Measurements from ENCODE around the gene PIK3R5.
"Not testable (repeated sequence)": the region's sequence is repeated elsewhere in the genome, so short reads cannot be mapped to it uniquely, and the experiment has no call there.

PIK3R5 gene

DNA sequence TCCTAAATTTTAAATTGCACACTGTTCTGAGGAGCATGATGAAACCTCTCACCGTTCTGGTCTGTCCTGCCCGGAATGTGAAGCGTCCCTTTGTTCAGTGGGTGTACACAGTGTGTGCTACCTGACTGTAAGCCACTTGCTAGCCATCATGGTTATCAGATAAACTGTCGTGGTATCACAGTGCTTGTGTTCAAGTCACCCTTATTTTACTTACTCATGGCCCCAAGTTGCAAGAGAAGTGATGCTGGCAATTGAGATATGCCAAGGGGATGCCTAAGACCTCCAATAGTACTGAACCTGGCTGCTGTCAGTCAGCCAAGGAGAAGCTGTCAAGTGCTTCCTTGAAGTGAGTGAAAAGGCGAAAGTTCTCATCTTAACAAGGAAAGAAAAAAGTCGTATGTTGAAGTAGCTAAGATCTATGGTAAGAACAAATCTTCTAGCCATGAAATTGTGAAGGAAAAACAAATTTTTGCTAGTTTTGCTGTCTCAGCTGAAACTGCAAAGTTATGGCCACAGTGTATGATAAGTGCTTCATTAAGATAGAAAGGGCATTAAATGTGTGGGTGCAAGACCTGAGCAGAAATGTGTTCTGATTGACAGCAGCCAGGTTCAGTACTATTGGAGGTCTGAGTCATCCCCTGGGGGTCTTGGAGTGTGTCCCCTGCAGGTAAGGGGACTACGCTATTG lies 103.9 kb downstream of the PIK3R5 start:
- Histone ChIP-seq H3K4me1 (ENCODE audit: control insufficient read depth, insufficient read depth, low read length) (peaks cover 11% of the 10 kb centered on the region), H3K36me3 (ENCODE audit: control insufficient read depth, insufficient read depth, low read length) (no peaks in the 10 kb centered on the region), H3K27me3 (ENCODE audit: control insufficient read depth, insufficient read depth, low read length, poor library complexity, severe bottlenecking) (no peaks in the 10 kb centered on the region), H3K9me3 (ENCODE audit: control insufficient read depth, low read length) (no peaks in the 10 kb centered on the region), H3K27ac (ENCODE audit: insufficient read depth, low read depth, low read length, poor library complexity, severe bottlenecking) (no peak overlapping the region), H3K4me3 (ENCODE audit: insufficient read depth, low read depth, low read length) (no peak overlapping the region)
- 89 to 94% methylated on average over 7 of the region's 7 CpGs for WGBS, 2 experiments

DNA sequence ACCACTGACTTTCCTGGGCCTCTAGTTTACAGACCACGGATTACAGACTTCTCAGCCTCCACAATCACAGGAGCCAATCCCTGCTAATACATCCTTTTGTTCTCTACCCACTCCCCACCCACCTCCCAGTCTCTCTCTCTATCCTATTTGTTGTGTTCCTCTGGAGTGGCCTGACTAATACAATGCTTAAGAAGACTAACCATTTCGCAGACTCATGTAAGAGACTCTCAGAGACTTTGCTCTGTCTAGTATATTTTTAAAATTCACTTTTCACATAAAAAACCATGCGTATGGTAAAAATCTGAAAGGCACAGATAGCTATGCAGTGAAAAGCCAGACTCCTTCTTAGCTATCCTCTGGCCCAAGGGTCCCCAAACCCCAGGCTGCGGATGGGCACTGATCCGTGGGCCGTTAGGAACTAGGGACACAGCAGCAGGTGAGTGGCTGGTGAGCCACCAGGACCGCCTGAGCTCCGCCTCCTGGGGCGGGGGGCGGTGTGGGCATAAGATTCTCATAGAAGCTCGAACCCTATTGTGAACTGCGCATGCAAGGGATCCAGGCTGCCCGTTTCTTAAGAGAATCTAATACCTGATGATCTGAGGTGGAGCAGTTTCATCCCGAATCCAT lies 105.6 kb downstream of the PIK3R5 start:
- Histone ChIP-seq H3K27me3 (ENCODE audit: control insufficient read depth, insufficient read depth, low read length, poor library complexity, severe bottlenecking) (no peaks in the 10 kb centered on the region), H3K27ac (ENCODE audit: insufficient read depth, low read depth, low read length, poor library complexity, severe bottlenecking) (no peak overlapping the region), H3K4me1 (ENCODE audit: control insufficient read depth, insufficient read depth, low read length) (peaks cover 11% of the 10 kb centered on the region), H3K4me3 (ENCODE audit: insufficient read depth, low read depth, low read length) (no peak overlapping the region), H3K9me3 (ENCODE audit: control insufficient read depth, low read length) (no peaks in the 10 kb centered on the region), H3K36me3 (ENCODE audit: control insufficient read depth, insufficient read depth, low read length) (no peaks in the 10 kb centered on the region)
- 88 to 91% methylated on average over 14 of the region's 14 CpGs for WGBS, 2 experiments

DNA sequence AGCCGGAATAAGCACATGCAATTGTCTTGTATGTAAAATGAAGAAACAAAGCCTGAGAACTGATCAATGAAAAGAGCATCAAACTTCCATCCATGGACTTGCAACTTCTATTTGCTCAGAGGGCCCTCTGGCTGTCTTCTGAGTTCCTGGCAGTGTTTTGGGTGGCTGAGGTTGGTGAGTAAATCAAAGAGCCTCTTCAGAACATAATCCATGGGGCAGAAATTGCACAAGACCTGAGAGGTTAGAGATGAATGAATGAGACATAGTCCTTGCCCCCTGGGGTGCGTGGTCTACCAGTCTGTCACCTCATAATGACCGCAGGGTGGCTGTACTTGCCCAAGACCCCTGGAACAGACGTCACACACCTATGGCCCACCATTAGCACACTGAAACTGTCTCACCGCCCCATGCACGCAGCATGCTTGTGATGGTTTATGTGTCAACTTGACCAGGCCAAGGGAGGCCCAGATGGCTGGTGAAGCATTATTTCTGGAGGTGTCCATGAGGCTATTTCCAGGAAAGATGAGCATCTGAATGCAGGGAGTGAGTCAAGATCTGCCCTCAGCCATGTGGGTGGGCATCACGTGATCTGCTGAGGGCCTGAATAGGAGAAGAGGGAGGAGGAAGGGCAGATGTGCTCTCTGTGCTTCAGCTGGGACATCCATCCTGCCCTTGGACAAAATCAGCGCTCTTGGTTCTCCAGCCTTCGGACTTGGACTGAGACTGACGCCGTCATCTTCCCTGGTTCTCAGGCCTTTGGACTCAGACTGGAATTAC lies 106.3 kb downstream of the PIK3R5 start:
- Histone ChIP-seq H3K4me1 (ENCODE audit: control insufficient read depth, insufficient read depth, low read length) (peaks cover 11% of the 10 kb centered on the region), H3K9me3 (ENCODE audit: control insufficient read depth, low read length) (no peaks in the 10 kb centered on the region), H3K27me3 (ENCODE audit: control insufficient read depth, insufficient read depth, low read length, poor library complexity, severe bottlenecking) (no peaks in the 10 kb centered on the region), H3K4me3 (ENCODE audit: insufficient read depth, low read depth, low read length) (no peak overlapping the region), H3K27ac (ENCODE audit: insufficient read depth, low read depth, low read length, poor library complexity, severe bottlenecking) (no peak overlapping the region), H3K36me3 (ENCODE audit: control insufficient read depth, insufficient read depth, low read length) (no peaks in the 10 kb centered on the region)
- 90 to 93% methylated on average over 11 of the region's 11 CpGs for WGBS, 2 experiments

GRCh38 chr17:8857919-8858318 lies 107.6 kb downstream of the PIK3R5 start:
- WGBS, 2 experiments: 59 to 72% methylated on average over 5 of the region's 5 CpGs

GRCh38 chr17:8856869-8857575 lies 108.5 kb downstream of the PIK3R5 start:
- WGBS, 2 experiments: 80 to 83% methylated on average over 14 of the region's 14 CpGs
- Histone ChIP-seq H3K4me1 (ENCODE audit: control insufficient read depth, insufficient read depth, low read length) (peaks cover 11% of the 10 kb centered on the region), H3K27me3 (ENCODE audit: control insufficient read depth, insufficient read depth, low read length, poor library complexity, severe bottlenecking) (no peaks in the 10 kb centered on the region), H3K9me3 (ENCODE audit: control insufficient read depth, low read length) (no peaks in the 10 kb centered on the region), H3K4me3 (ENCODE audit: insufficient read depth, low read depth, low read length) (no peak overlapping the region), H3K27ac (ENCODE audit: insufficient read depth, low read depth, low read length, poor library complexity, severe bottlenecking) (no peak overlapping the region), H3K36me3 (ENCODE audit: control insufficient read depth, insufficient read depth, low read length) (no peaks in the 10 kb centered on the region)

More at GRCh38 chr17:8857919-8858318, 107.6 kb downstream of the PIK3R5 start:
- Histone ChIP-seq H3K9me3 (ENCODE audit: control insufficient read depth, low read length) (no peaks in the 10 kb centered on the region), H3K4me1 (ENCODE audit: control insufficient read depth, insufficient read depth, low read length) (peaks cover 11% of the 10 kb centered on the region), H3K4me3 (ENCODE audit: insufficient read depth, low read depth, low read length) (no peak overlapping the region), H3K27ac (ENCODE audit: insufficient read depth, low read depth, low read length, poor library complexity, severe bottlenecking) (no peak overlapping the region), H3K36me3 (ENCODE audit: control insufficient read depth, insufficient read depth, low read length) (no peaks in the 10 kb centered on the region), H3K27me3 (ENCODE audit: control insufficient read depth, insufficient read depth, low read length, poor library complexity, severe bottlenecking) (no peaks in the 10 kb centered on the region)

- not testable (repeated sequence) for H3K4me3 ChIP-seq (ENCODE audit: insufficient read depth, low read depth, low read length); H3K27me3 ChIP-seq (ENCODE audit: control insufficient read depth, insufficient read depth, low read length, poor library complexity, severe bottlenecking); H3K9me3 ChIP-seq (ENCODE audit: control insufficient read depth, low read length); H3K27ac ChIP-seq (ENCODE audit: insufficient read depth, low read depth, low read length, poor library complexity, severe bottlenecking); H3K36me3 ChIP-seq (ENCODE audit: control insufficient read depth, insufficient read depth, low read length)
- WGBS, 2 experiments: 90 to 93% methylated on average over 6 of the region's 6 CpGs
- peaks cover 11% of the 10 kb centered on the region for H3K4me1 ChIP-seq (ENCODE audit: control insufficient read depth, insufficient read depth, low read length)
These were observed 109.3 kb downstream of the PIK3R5 start for GRCh38 chr17:8856205-8856603.

DNA sequence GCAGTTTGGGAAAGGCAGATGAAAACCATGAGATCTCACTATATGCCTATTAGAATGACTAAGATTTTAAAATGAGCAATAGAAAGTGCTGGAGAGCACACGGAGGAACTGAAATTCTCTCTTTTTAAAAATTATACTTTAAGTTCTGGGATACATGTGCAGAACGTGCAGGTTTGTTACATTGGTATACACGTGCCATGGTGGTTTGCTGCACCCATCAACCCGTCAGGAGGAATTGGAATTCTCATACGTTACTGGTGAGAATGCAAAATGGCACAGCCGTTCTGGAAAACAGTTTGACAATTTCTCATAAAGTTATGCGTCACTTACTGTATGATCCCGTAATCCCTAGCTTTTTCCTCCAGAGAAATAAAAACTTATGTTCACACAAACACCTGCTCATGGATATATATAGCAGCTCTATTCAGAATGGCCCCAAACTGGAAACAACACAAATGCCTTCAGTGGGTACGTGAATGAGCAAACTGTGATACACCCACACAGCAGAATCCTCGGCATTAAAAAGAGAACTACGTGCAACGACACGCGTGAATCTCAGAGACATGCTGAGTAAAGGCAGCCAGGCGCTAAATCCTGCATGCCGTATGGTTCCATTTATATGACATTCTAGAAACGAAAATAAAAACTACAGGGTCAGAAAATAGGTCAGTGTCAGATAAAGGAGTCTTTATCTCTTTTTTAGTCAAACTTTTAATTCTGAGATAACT lies 109.9 kb downstream of the PIK3R5 start:
- Histone ChIP-seq H3K9me3 (ENCODE audit: control insufficient read depth, low read length) (no peaks in the 10 kb centered on the region), H3K27me3 (ENCODE audit: control insufficient read depth, insufficient read depth, low read length, poor library complexity, severe bottlenecking) (no peaks in the 10 kb centered on the region)
- WGBS, 2 experiments: 93% methylated on average over 17 of the region's 17 CpGs

GRCh38 chr17:8851600-8851999 lies 113.9 kb downstream of the PIK3R5 start:
- Histone ChIP-seq H3K4me3 (ENCODE audit: insufficient read depth, low read depth, low read length) (no peak overlapping the region), H3K4me1 (ENCODE audit: control insufficient read depth, insufficient read depth, low read length) (no peaks in the 10 kb centered on the region), H3K27me3 (ENCODE audit: control insufficient read depth, insufficient read depth, low read length, poor library complexity, severe bottlenecking) (no peaks in the 10 kb centered on the region), H3K27ac (ENCODE audit: insufficient read depth, low read depth, low read length, poor library complexity, severe bottlenecking) (no peak overlapping the region), H3K9me3 (ENCODE audit: control insufficient read depth, low read length) (no peaks in the 10 kb centered on the region), H3K36me3 (ENCODE audit: control insufficient read depth, insufficient read depth, low read length) (no peaks in the 10 kb centered on the region)
- 95 to 99% methylated on average over 5 of the region's 5 CpGs for WGBS, 2 experiments

More for the DNA sequence above, 109.9 kb downstream of the PIK3R5 start:
- no peaks in the 10 kb centered on the region for H3K36me3 ChIP-seq (ENCODE audit: control insufficient read depth, insufficient read depth, low read length)
- H3K4me1 ChIP-seq (ENCODE audit: control insufficient read depth, insufficient read depth, low read length): peaks cover 11% of the 10 kb centered on the region
- no peak overlapping the region for H3K27ac ChIP-seq (ENCODE audit: insufficient read depth, low read depth, low read length, poor library complexity, severe bottlenecking)
- H3K4me3 ChIP-seq (ENCODE audit: insufficient read depth, low read depth, low read length): no peak overlapping the region

- WGBS, 2 experiments: 85 to 96% methylated on average over 3 of the region's 4 CpGs
- Histone ChIP-seq H3K4me1 (ENCODE audit: control insufficient read depth, insufficient read depth, low read length) (no peaks in the 10 kb centered on the region), H3K36me3 (ENCODE audit: control insufficient read depth, insufficient read depth, low read length) (no peaks in the 10 kb centered on the region), H3K27ac (ENCODE audit: insufficient read depth, low read depth, low read length, poor library complexity, severe bottlenecking) (no peak overlapping the region), H3K9me3 (ENCODE audit: control insufficient read depth, low read length) (no peaks in the 10 kb centered on the region), H3K4me3 (ENCODE audit: insufficient read depth, low read depth, low read length) (no peak overlapping the region), H3K27me3 (ENCODE audit: control insufficient read depth, insufficient read depth, low read length, poor library complexity, severe bottlenecking) (no peaks in the 10 kb centered on the region)
These were observed 116.0 kb downstream of the PIK3R5 start for GRCh38 chr17:8849311-8850041.
